ENCODE measurements around the gene PCNT. TPM values are rescaled to one million over a fixed set of nuclear protein-coding genes. Genes with fewer than 3 reads are reported as not detected.

Gene PCNT
- total and polyA plus RNA-seq, 2 of the 4 experiments (the other 2 are of a cell fraction) = 10.0 to 19.4 TPM

- no TSS peak for BruUV-seq (replicated peaks)
Measured at GRCh38 chr21:46438241-46438640, 114.3 kb downstream of the PCNT start.

More at GRCh38 chr21:46438241-46438640, 114.3 kb downstream of the PCNT start:
- H3K27ac ChIP-seq (ENCODE audit: insufficient read depth, low read length) = no peak overlapping the region
- H3K9me1 ChIP-seq (ENCODE audit: insufficient read depth, low read length) = no peaks in the 10 kb centered on the region
- in situ Hi-C loops (cut with MboI; ENCODE audit: low sequenced_read_pairs) = no loop called here
- H2AK5ac ChIP-seq (ENCODE audit: low read depth, low read length) = no peak overlapping the region
- peaks cover 69% of the 10 kb centered on the region for H3K36me3 ChIP-seq (ENCODE audit: control insufficient read depth, insufficient read depth, low read length)
- H3K27me3 ChIP-seq (ENCODE audit: control insufficient read depth, insufficient read depth, low read length) = no peaks in the 10 kb centered on the region
- no peak overlapping the region for H4K91ac ChIP-seq (ENCODE audit: insufficient read depth, low read depth, low read length)
- CTCF ChIA-PET = no interaction called here
- H3K56ac ChIP-seq (ENCODE audit: extremely low read depth, insufficient read depth, low read length) = no peak overlapping the region
- no peak overlapping the region for H2BK5ac ChIP-seq (ENCODE audit: low read depth, low read length, poor library complexity, severe bottlenecking)
- DNase-seq (no peak), ATAC-seq (ENCODE audit: low read depth) (no peak)
- no peak overlapping the region for H2BK120ac ChIP-seq (ENCODE audit: low read depth, low read length)
- no peak overlapping the region for H3K23ac ChIP-seq (ENCODE audit: low read depth, low read length)
- POLR2A ChIA-PET (ENCODE audit: unreplicated experiment) = no interaction called here
- no peak overlapping the region for H3K18ac ChIP-seq (ENCODE audit: low read depth, low read length)
- no peak overlapping the region for H3K4ac ChIP-seq (ENCODE audit: low read depth, low read length)
- H3K4me1 ChIP-seq (ENCODE audit: control insufficient read depth, insufficient read depth, low read length) = no peaks in the 10 kb centered on the region
- intact Hi-C loops (cut with micrococcal nuclease) = no loop called here
- H2BK15ac ChIP-seq (ENCODE audit: low read depth, low read length) = no peak overlapping the region
- H3K14ac ChIP-seq (replicated peaks; ENCODE audit: low read depth, low read length) = no peak overlapping the region
- no peak overlapping the region for H2BK20ac ChIP-seq (ENCODE audit: low read depth, low read length)
- H3K9ac ChIP-seq (ENCODE audit: low read depth, low read length) = no peak overlapping the region
- TF ChIP-seq MAFK (IDR thresholded peaks at IDR 0.05; ENCODE audit: low read depth, low read length) (no peak), RCOR1 (IDR thresholded peaks at IDR 0.05; ENCODE audit: insufficient replicate concordance, low read length) (no peak), FOS (IDR thresholded peaks at IDR 0.05; ENCODE audit: low read depth, low read length) (no peak), SMC3 (IDR thresholded peaks at IDR 0.05; ENCODE audit: low read depth, low read length) (no peak), CHD1 (IDR thresholded peaks at IDR 0.05; ENCODE audit: low read depth, low read length) (no peak), CEBPB (IDR thresholded peaks at IDR 0.05; ENCODE audit: low read depth, low read length) (no peak), RAD21 (IDR thresholded peaks at IDR 0.05; ENCODE audit: low read length) (no peak), RFX5 (IDR thresholded peaks at IDR 0.05; ENCODE audit: low read depth, low read length) (no peak), BHLHE40 (IDR thresholded peaks at IDR 0.05; ENCODE audit: low read depth, low read length) (no peak), POLR2A (IDR thresholded peaks at IDR 0.05; ENCODE audit: low read depth, low read length) (no peak), NFE2L2 (IDR thresholded peaks at IDR 0.05; ENCODE audit: low read depth, low read length) (no peak), MAZ (IDR thresholded peaks at IDR 0.05; ENCODE audit: borderline replicate concordance, low read depth, low read length) (no peak), MXI1 (IDR thresholded peaks at IDR 0.05; ENCODE audit: borderline replicate concordance, low read depth, low read length) (no peak)
- TF ChIP-seq, protein P1, sequence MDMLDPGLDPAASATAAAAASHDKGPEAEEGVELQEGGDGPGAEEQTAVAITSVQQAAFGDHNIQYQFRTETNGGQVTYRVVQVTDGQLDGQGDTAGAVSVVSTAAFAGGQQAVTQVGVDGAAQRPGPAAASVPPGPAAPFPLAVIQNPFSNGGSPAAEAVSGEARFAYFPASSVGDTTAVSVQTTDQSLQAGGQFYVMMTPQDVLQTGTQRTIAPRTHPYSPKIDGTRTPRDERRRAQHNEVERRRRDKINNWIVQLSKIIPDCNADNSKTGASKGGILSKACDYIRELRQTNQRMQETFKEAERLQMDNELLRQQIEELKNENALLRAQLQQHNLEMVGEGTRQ (IDR thresholded peaks at IDR 0.05; ENCODE audit: low read depth, low read length) = no peak
- TF ChIP-seq, protein P2, sequence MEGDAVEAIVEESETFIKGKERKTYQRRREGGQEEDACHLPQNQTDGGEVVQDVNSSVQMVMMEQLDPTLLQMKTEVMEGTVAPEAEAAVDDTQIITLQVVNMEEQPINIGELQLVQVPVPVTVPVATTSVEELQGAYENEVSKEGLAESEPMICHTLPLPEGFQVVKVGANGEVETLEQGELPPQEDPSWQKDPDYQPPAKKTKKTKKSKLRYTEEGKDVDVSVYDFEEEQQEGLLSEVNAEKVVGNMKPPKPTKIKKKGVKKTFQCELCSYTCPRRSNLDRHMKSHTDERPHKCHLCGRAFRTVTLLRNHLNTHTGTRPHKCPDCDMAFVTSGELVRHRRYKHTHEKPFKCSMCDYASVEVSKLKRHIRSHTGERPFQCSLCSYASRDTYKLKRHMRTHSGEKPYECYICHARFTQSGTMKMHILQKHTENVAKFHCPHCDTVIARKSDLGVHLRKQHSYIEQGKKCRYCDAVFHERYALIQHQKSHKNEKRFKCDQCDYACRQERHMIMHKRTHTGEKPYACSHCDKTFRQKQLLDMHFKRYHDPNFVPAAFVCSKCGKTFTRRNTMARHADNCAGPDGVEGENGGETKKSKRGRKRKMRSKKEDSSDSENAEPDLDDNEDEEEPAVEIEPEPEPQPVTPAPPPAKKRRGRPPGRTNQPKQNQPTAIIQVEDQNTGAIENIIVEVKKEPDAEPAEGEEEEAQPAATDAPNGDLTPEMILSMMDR (conservative IDR thresholded peaks at IDR 0.05; ENCODE audit: low read depth, low read length) = no peak
- TF ChIP-seq, protein P3, sequence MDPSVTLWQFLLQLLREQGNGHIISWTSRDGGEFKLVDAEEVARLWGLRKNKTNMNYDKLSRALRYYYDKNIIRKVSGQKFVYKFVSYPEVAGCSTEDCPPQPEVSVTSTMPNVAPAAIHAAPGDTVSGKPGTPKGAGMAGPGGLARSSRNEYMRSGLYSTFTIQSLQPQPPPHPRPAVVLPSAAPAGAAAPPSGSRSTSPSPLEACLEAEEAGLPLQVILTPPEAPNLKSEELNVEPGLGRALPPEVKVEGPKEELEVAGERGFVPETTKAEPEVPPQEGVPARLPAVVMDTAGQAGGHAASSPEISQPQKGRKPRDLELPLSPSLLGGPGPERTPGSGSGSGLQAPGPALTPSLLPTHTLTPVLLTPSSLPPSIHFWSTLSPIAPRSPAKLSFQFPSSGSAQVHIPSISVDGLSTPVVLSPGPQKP (IDR thresholded peaks at IDR 0.05; ENCODE audit: borderline replicate concordance, low read depth, low read length) = no peak
- H3K79me1 ChIP-seq (ENCODE audit: low read depth in 1 of 2, low read length in 2 of 2) = peaks cover 0 to 8% of the 10 kb centered on the region in 2 experiments; a peak in 2 of 4 replicates
- H3K4me3 ChIP-seq (ENCODE audit: insufficient read depth, low read depth, low read length) = no peak overlapping the region
- no peak overlapping the region for H3K4me2 ChIP-seq (ENCODE audit: low read depth, low read length)
- H4K20me1 ChIP-seq (ENCODE audit: insufficient read depth, low read length) = no peaks in the 10 kb centered on the region
- no CpG with 5 or more reads among the region's 11 CpGs for WGBS, 2 experiments (ENCODE audit: extremely low coverage in 2 of 2, insufficient read length in 1 of 2)
- H3K9me3 ChIP-seq (ENCODE audit: control insufficient read depth, insufficient read depth, low read length) = no peaks in the 10 kb centered on the region
- no peak overlapping the region for H4K8ac ChIP-seq (ENCODE audit: low read depth in 2 of 2, low read length in 2 of 2)
- H2AK9ac ChIP-seq (replicated peaks; ENCODE audit: low read depth, low read length, poor library complexity) = no peak overlapping the region
- H4K5ac ChIP-seq (ENCODE audit: low read depth, low read length) = no peak overlapping the region
- no peak overlapping the region for H2AFZ ChIP-seq (replicated peaks; ENCODE audit: low read length, poor library complexity)
- dilution Hi-C loops (cut with HindIII; ENCODE audit: low sequenced_read_pairs, unreplicated experiment) = no loop called here
